CD4-positive, alpha-beta T cell treated with Interleukin-4 for 1 hour (primary cell): ENCODE results near the gene TXN2.
A peak's percentile ranks its signal among the peaks of the same experiment; 100 is the strongest.
"Not testable (repeated sequence)": the region's sequence is repeated elsewhere in the genome, so short reads cannot be mapped to it uniquely, and the experiment has no call there.

ENCODE experiments used
- DNase-seq, 2 donors: peaks; one replicate each; pipeline ENCODE4 v3.0.0-alpha.2; 2020 to 2022

Gene TXN2, protein sequence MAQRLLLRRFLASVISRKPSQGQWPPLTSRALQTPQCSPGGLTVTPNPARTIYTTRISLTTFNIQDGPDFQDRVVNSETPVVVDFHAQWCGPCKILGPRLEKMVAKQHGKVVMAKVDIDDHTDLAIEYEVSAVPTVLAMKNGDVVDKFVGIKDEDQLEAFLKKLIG

GRCh38 chr22:36481393-36482168, at the start of gene TXN2:
TXN2 (minus strand) TSS chr22:36481640; CDS start chr22:36480837, 803 bp downstream.
- DNase-seq: peak; percentile 97

DNA sequence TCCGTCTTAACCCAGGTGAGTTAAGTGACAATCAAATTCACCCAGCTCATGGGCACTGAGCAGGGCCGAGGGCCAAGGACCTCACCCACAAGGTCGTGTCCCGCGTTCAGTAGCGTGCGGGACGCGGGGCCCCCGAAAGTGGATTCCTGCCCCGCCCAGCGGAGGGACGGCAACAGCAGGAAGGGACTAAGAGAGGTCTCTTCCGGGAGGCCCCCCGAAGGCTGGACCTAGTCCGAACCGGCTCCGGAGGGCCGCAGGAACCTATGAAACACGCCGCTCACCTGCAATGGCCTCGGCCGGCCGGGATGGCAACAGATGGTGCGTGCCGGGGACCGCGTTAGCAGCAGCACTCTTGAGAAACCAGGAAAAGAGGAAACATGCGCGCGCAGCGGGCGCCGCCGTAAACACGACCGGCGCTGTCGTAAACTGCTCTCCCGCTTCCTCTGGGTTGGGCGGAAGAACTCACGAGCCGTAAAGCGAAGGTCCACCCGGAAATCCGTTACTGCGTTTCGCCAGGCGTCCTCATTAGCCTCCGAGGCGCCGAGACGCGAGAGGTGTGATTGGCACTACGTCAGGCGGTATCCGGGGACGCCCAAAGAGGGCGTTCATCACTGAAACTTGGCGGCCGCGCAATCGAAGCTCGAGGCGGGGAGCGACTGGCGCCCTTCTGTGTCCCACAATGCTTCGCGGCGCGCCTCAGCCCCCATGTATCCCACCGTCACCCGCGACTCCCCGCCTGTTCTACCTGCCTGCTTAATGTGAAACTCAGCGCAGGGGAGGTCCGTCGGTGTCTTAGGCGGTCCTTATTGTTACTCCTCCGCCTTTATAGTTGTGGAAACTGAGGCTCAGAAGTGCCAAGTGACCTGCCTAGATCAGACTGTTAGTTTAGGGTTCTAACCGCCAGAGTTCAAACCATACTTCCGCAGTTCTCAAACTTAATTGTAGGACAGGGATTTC, 47.6 kb upstream of the TXN2 start, which contains the start of gene EIF3D:
Gene EIF3D, minus strand, starts transcription at position 372 of the 957 bp plus-strand sequence. CDS start 3,045 bp downstream, outside the sequence.
- peak; percentile 100 for DNase-seq

DNA sequence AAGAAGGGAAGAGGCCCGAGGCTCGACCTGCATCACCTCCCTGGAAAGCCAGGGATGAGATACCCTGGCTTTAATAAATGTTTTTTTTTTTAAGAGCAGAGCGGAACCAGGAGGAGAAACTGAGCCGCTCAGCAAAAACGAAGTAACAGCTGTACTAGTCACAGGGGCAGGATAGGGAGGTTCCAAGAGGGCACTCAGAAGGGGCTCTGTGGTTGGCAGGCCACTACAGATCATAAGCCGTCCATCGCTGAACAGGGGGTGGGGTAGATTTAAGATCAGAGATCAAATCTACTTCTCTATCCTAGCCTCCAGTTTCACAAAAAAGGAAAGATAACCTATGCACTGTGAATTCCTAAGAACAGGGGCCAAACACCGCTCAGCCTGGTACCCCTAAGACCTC, 46.9 kb upstream of the TXN2 start:
- DNase-seq: no peak

- no peak for DNase-seq
These were observed 41.2 kb upstream of the TXN2 start for GRCh38 chr22:36522662-36523061.

DNA sequence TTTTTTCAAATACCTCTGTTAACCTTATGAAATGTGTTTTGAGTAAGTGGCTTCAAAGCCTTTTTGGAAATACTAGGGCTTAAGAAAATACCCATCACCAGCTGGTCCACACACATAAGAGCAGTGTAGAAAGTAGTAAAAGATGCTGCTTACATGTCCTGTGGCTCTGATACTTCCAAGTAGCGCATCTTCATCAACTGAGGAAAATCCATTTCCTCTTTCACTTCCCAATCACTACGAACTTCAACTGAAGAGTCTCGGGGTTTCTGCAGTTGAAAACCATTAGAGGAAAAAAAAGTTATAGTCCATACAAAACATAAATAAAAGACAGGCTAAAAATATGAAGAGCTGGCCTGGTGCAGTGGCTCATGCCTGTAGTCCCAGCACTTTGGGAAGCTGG, 39.0 kb upstream of the TXN2 start:
- no peak for DNase-seq

DNA sequence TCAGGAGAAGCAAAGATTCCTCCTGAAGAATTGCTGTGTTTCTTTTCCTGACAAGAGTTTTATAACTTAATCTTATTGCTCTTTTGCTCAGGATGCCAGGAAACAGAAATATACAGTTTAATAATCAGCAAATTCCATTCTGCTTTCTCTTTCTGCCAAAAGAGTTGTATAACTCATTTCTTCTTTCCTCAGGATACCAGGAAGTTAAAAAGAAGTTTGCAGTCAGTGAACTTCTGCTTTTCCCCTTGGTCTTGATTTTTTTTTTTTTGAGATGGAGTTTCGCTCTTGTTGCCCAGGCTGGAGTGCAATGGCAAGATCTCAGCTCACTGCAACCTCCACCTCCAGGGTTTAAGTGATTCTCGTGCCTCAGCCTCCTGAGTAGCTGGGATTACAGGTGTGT, 38.5 kb upstream of the TXN2 start:
- not testable (repeated sequence) for DNase-seq

- no peak for DNase-seq
These were observed 33.3 kb upstream of the TXN2 start for GRCh38 chr22:36514766-36515165.

- DNase-seq: no peak
These were observed 31.6 kb upstream of the TXN2 start for GRCh38 chr22:36512991-36513390.

- DNase-seq: no peak
These were observed 30.9 kb upstream of the TXN2 start for GRCh38 chr22:36512333-36512732.

- peak; percentile 39 to 45 for DNase-seq
These were observed 29.8 kb upstream of the TXN2 start for GRCh38 chr22:36510966-36511881.

- DNase-seq: no peak
These were observed 28.9 kb upstream of the TXN2 start for GRCh38 chr22:36510384-36510783.

- no peak for DNase-seq
These were observed 26.1 kb upstream of the TXN2 start for GRCh38 chr22:36507518-36508010.

DNA sequence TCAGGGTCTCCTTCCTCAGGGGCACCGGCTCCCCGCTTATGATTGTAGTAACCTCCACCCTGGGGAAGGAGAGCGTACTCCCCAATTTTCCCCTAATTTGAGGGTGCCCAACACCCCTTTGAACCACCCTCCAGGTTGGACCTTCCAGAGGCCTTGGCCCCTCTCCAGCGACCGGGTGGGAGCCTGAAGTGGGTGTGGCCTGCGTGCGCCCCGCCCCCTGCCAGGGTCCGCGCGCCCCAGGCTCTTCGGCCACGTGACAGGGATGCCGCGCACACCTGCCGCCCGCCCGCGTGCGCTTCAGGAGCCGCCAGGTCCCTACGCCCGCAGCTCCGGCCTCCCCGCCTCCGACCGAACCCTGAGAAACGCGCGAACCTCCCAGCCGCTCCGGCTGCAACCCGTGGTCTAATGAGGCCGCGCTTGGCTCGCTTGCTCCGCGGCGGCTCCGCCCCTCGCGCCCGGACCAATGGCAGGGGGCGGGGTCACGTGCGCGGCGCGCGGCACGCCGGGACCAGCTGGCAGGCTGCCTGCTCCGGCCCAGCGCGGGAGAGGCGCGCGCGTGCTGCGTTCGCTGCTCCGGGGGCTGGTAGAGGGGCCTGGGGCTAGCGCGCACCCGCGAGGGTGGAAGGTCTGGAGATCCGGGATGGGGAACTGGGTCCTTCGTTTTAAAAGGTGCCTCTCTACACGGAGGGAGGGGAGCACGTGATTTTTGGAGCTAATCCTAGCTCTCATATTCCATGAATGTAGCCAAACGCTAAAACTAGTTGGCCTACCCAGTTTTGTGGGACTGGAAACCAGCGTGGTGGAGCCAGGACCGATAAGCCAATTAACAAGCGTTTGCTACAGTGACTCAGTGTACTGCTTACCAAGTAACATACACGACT, 25.4 kb upstream of the TXN2 start, which contains the start of gene FOXRED2:
Gene FOXRED2, minus strand, starts transcription at position 404 of the 881 bp plus-strand sequence. CDS start 618 bp downstream, outside the sequence.
- DNase-seq: peak; percentile 88 to 90

GRCh38 chr22:36505998-36506635, 24.7 kb upstream of the TXN2 start:
- no peak for DNase-seq

DNA sequence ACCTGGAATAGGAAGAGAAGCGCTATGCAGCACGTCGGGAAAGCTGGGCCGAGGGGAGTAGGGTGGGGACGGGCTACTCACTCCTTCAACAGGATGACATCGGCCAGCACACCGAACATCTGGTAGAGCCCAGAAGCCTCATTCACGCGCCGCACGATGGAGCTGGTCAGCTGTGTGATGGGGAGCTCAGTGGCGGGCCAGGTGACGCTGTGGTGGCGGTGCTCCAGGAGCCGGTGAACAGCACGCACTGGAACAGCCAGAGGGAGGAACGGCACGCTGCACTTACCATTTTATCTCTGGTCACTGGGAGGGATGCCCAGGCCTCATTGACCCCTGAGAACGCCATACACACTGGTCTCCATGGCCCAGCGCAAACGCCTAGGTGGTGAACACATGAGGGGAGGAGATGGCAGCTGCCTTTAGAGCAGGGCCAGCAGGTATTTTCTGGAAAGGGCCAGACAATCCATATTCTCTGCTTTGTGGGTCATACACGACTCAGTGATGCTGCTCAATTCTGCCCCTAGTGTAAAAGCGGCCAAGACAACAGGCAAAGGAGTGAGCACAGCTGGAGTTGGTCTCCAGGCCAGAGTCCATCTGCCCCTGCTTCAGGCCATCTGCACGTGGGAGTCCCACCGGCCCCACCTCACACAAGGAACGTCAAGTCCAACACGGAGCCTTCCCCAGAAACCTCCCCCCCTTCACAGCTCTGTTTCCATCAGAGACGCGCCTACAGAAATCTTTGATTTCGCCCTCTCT, 16.6 kb upstream of the TXN2 start:
- no peak for DNase-seq

DNA sequence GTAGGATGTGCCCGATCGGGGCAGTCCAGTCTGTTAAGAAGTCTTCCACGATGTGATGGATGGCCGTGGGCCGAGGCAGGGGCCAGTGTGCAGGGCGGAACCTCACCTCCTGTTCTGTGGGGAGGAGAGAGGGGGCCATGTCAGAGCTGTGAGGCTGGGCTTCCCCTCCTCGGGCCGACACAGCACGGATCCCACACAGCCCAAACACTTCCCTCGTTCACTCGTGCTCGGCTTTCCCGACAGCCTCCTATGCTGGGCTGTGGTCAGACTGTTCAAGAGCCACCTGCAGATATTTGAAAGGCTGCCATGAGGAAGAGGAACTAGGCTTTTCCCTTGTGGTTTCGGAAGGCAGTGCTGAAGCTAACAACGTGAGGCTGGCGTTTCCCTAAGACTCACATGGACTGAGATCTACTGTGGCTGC, 12.3 kb upstream of the TXN2 start:
- DNase-seq: peak; percentile 21 to 61

DNA sequence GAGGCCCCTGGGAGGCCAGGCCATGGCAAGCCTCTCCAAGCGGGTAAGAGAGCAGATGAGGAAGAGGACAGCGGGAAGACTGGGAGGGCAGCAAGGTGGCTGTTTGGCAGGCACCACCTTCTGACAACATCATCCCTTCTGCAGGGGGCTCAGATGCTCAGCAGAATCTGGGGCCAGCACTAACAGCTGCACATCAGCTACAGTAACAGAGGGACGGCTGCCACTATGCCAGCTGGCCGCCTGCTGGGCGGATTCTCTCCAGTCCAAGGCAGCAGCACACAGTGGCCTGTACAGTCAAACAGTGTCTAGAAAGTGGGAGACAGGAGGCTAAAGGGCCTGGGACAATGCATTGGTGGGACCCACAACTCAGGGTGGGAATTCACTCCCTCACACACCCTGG, 10.7 kb upstream of the TXN2 start:
- no peak for DNase-seq

DNA sequence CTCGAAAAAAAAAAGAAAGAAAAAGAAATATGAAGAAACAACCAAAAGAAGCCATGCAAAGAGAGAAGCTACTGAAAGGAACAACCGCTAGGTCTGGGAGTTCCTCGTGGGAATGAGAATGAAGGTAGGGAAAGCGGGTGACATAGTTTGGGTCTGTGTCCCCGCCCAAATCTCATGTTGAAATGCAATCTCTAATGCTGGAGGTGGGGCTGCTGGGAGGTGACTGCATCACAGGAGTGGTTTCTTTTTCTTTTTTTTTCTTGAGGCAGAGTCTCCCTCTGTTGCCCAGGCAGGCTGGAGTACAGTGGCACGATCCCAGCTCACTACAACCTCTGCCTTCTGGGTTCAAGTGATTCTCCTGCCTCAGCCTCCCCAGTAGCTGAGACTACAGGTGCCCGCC, 9.7 kb upstream of the TXN2 start:
- DNase-seq: no peak

DNA sequence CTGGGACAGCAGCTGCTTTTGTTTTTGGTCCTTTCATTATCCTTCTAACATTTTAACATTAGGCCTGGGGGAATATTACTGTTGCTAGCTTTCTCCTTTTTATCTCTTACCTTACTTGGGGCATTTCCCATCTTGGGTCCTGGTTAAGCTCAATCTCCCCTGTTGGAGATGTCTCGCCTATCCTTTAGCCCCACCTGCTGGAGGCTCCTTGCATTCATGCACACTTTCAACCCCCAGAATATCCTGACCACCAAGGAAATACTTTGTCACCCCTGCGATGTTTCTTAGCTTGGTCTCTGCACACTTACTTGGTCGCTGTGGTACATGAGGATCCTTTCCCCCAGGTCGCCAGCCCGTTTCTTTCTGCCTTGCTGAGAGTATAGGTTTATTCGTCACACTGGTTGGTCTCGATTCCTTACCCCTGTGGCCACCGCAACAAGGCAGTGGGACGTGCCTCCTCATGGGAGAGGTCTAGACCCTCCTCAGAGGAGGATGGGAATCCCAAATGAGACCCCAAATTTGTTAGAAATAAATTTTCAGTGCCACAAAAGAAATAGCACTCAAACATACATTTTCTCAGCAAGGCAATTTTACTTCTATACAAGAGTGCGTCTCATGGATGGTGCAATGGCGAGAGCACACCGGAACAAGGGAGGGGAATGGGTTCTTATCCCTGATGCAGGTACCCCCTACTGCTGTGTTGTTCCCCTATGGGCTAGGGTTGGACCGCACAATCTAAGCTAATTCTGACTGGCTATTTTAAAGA, 5.4 kb upstream of the TXN2 start:
- peak; percentile 66 to 76 for DNase-seq
